Measurements from ENCODE around the gene ADAM19.

- TF ChIP-seq CTCF (IDR thresholded peaks at IDR 0.05) (no peak), EZH2 (IDR thresholded peaks at IDR 0.05) (no peak)
These were observed 105.9 kb downstream of the ADAM19 start for GRCh38 chr5:157469687-157470086.
